ENCODE data around the gene NEB. TPM values are rescaled to one million over a fixed set of nuclear protein-coding genes. Genes with fewer than 3 reads are reported as not detected.
"Not testable (repeated sequence)": the region's sequence is repeated elsewhere in the genome, so short reads cannot be mapped to it uniquely, and the experiment has no call there.

Gene NEB
- total RNA-seq, 3 donors from 2014 or later: 2.0 to 2.8 (median 2.6) TPM

GRCh38 chr2:151562398-151562797 is 171.9 kb downstream of the NEB start:
- TF ChIP-seq CTCF (IDR thresholded peaks at IDR 0.05) (no peak), POLR2A (IDR thresholded peaks at IDR 0.05) (no peak), POLR2AphosphoS5 (IDR thresholded peaks at IDR 0.05) (no peak)
- no peak for DNase-seq (ENCODE audit: low spot score in 2 of 2)
- Histone ChIP-seq H3K4me1 (no peaks in the 10 kb centered on the region), H3K27ac (no peak overlapping the region), H3K9me3 (no peaks in the 10 kb centered on the region), H3K36me3 (no peaks in the 10 kb centered on the region), H3K4me3 (no peak overlapping the region), H3K27me3 (no peaks in the 10 kb centered on the region)
- intact Hi-C loops (cut with DNase I; ENCODE audit: low total_unique reads): no loop called here

- H3K27ac ChIP-seq: no peak overlapping the region
- H3K4me1 ChIP-seq: no peaks in the 10 kb centered on the region
- H3K9me3 ChIP-seq: no peaks in the 10 kb centered on the region
- H3K36me3 ChIP-seq: no peaks in the 10 kb centered on the region
- H3K27me3 ChIP-seq: no peaks in the 10 kb centered on the region
- no peak overlapping the region for H3K4me3 ChIP-seq
- no peak for DNase-seq (ENCODE audit: low spot score in 2 of 2)
- intact Hi-C loops (cut with DNase I; ENCODE audit: low total_unique reads): no loop called here
- no peak for TF ChIP-seq CTCF (IDR thresholded peaks at IDR 0.05)
- no peak for TF ChIP-seq POLR2AphosphoS5 (IDR thresholded peaks at IDR 0.05)
- TF ChIP-seq POLR2A (IDR thresholded peaks at IDR 0.05): no peak
Measured at GRCh38 chr2:151560289-151560688, 174.0 kb downstream of the NEB start.

- H3K27ac ChIP-seq: not testable (repeated sequence)
Measured at GRCh38 chr2:151559431-151559830, 174.8 kb downstream of the NEB start.

GRCh38 chr2:151557883-151558282 is 176.4 kb downstream of the NEB start:
- H3K4me3 ChIP-seq; H3K4me1 ChIP-seq; H3K27me3 ChIP-seq; DNase-seq (ENCODE audit: low spot score in 2 of 2); H3K9me3 ChIP-seq; H3K36me3 ChIP-seq; intact Hi-C loops (cut with DNase I; ENCODE audit: low total_unique reads); H3K27ac ChIP-seq: not testable (repeated sequence)

More at GRCh38 chr2:151559431-151559830, 174.8 kb downstream of the NEB start:
- H3K4me1 ChIP-seq; H3K9me3 ChIP-seq; intact Hi-C loops (cut with DNase I; ENCODE audit: low total_unique reads); H3K27me3 ChIP-seq; DNase-seq (ENCODE audit: low spot score in 2 of 2); H3K4me3 ChIP-seq; H3K36me3 ChIP-seq: not testable (repeated sequence)

GRCh38 chr2:151556121-151556520 is 178.2 kb downstream of the NEB start:
- Histone ChIP-seq H3K4me3 (no peak overlapping the region), H3K36me3 (no peaks in the 10 kb centered on the region), H3K27me3 (no peaks in the 10 kb centered on the region), H3K4me1 (no peaks in the 10 kb centered on the region), H3K9me3 (no peaks in the 10 kb centered on the region), H3K27ac (no peak overlapping the region)
- TF ChIP-seq POLR2A (IDR thresholded peaks at IDR 0.05): no peak
- no peak for TF ChIP-seq CTCF (IDR thresholded peaks at IDR 0.05)
- TF ChIP-seq POLR2AphosphoS5 (IDR thresholded peaks at IDR 0.05): no peak
- intact Hi-C loops (cut with DNase I; ENCODE audit: low total_unique reads): no loop called here
- DNase-seq (ENCODE audit: low spot score in 2 of 2): no peak

GRCh38 chr2:151552287-151552686 is 182.0 kb downstream of the NEB start:
- TF ChIP-seq CTCF (IDR thresholded peaks at IDR 0.05) (no peak), POLR2AphosphoS5 (IDR thresholded peaks at IDR 0.05) (no peak), POLR2A (IDR thresholded peaks at IDR 0.05) (no peak)
- no peak for DNase-seq (ENCODE audit: low spot score in 2 of 2)
- Histone ChIP-seq H3K4me1 (no peaks in the 10 kb centered on the region), H3K9me3 (no peaks in the 10 kb centered on the region), H3K27ac (no peak overlapping the region), H3K4me3 (no peak overlapping the region), H3K36me3 (no peaks in the 10 kb centered on the region), H3K27me3 (no peaks in the 10 kb centered on the region)
- intact Hi-C loops (cut with DNase I; ENCODE audit: low total_unique reads): no loop called here
